GM19397 (cell line): ENCODE measurements around the gene ACYP1.
"Not testable (repeated sequence)": the region's sequence is repeated elsewhere in the genome, so short reads cannot be mapped to it uniquely, and the experiment has no call there.

Experiments used
- ATAC-seq: cut with Tn5 transposase; IDR thresholded peaks from one replicate; pipeline ENCODE4 v1.9.1; 2021; ENCODE audit warnings: mild to moderate bottlenecking, moderate library complexity; ENCODE audit not compliant: unreplicated experiment

Gene ACYP1

GRCh38 chr14:75069121-75069810 is 5.4 kb upstream of the ACYP1 start, which contains the start of gene ZC2HC1C:
Gene ZC2HC1C, plus strand, starts transcription at chr14:75069641. Its CDS starts 933 bp downstream, at chr14:75070574.
- peak; percentile 59 for ATAC-seq

GRCh38 chr14:75068294-75069120 is 4.7 kb upstream of the ACYP1 start:
- ATAC-seq, result no peak

GRCh38 chr14:75067765-75068164 is 3.9 kb upstream of the ACYP1 start:
- ATAC-seq, result not testable (repeated sequence)

- ATAC-seq, result no peak
Observed at GRCh38 chr14:75067212-75067611, 3.4 kb upstream of the ACYP1 start.

GRCh38 chr14:75066691-75067090 is 2.9 kb upstream of the ACYP1 start:
- ATAC-seq, result no peak

GRCh38 chr14:75064205-75064567 is 362 bp upstream of the ACYP1 start:
- ATAC-seq, result peak; percentile 17

- ATAC-seq, result no peak
Observed at GRCh38 chr14:75063013-75063412, 811 bp downstream of the ACYP1 start.

- no peak for ATAC-seq
Observed at GRCh38 chr14:75060420-75060819, 3.4 kb downstream of the ACYP1 start.

GRCh38 chr14:75059642-75060041 is 4.2 kb downstream of the ACYP1 start:
- no peak for ATAC-seq

- no peak for ATAC-seq
Observed at GRCh38 chr14:75054421-75054820, 9.4 kb downstream of the ACYP1 start.

- no peak for ATAC-seq
Observed at GRCh38 chr14:75053396-75054291, 10.2 kb downstream of the ACYP1 start.

GRCh38 chr14:75051556-75051899 is 12.3 kb downstream of the ACYP1 start:
- ATAC-seq, result no peak

GRCh38 chr14:75050852-75051555 is 12.8 kb downstream of the ACYP1 start, which contains the start of gene MLH3:
Gene MLH3, minus strand, starts transcription at chr14:75051467. Its CDS starts 1,812 bp downstream, at chr14:75049655.
- ATAC-seq, result peak; percentile 70

GRCh38 chr14:75049731-75050201 is 14.1 kb downstream of the ACYP1 start:
- ATAC-seq, result no peak

- ATAC-seq, result no peak
Observed at GRCh38 chr14:75049136-75049535, 14.7 kb downstream of the ACYP1 start.

GRCh38 chr14:75048101-75048500 is 15.7 kb downstream of the ACYP1 start:
- no peak for ATAC-seq

- ATAC-seq, result no peak
Observed at GRCh38 chr14:75047506-75047905, 16.3 kb downstream of the ACYP1 start.

GRCh38 chr14:75046899-75047298 is 16.9 kb downstream of the ACYP1 start:
- no peak for ATAC-seq

GRCh38 chr14:75046275-75046674 is 17.5 kb downstream of the ACYP1 start:
- no peak for ATAC-seq

- ATAC-seq, result no peak
Observed at GRCh38 chr14:75044752-75045151, 19.1 kb downstream of the ACYP1 start.
